SK-N-SH (cell line): ENCODE data around the gene FAM47C. TPM values are rescaled to one million over a fixed set of nuclear protein-coding genes. Genes with fewer than 3 reads are reported as not detected.
"Not testable (repeated sequence)": the region's sequence is repeated elsewhere in the genome, so short reads cannot be mapped to it uniquely, and the experiment has no call there.

ENCODE experiments used
- CTCF ChIA-PET: fragments of 300-600, 350-600 bp; formaldehyde crosslinking; extraction: SDS; loops from one replicate; lab custom pipeline; 2021; lab: Yijun Ruan, JAX
- POLR2A ChIA-PET: fragments of 350-600 bp; sonication (Branson Sonifier 250); formaldehyde crosslinking; extraction: SDS; loops from one replicate; lab custom pipeline; 2020; ENCODE audit warnings: antibody characterized with exemption, inconsistent platforms; lab: Yijun Ruan, JAX
- DNase-seq: peaks from one replicate; pipeline ENCODE4 v3.0.0; 2012
- H2AFZ ChIP-seq: fragments of 200-600 bp; sonication (generic); 2 replicates; pipeline ENCODE4 v1.8.1; 2016; ENCODE audit warnings: antibody characterized with exemption, mild to moderate bottlenecking, low read depth
- H3F3A ChIP-seq: fragments of 200-600 bp; sonication (generic); replicated peaks from 2 replicates; pipeline ENCODE3; 2016; ENCODE audit warnings: antibody characterized with exemption, mild to moderate bottlenecking; ENCODE audit not compliant: insufficient read depth
- H3K27ac ChIP-seq, 2 experiments: fragments of 200-500 bp in 1 of 2; fragments of 200-600 bp in 1 of 2; sonication (Bioruptor generic) in 1 of 2; sonication (generic), shearing (Covaris generic) in 1 of 2; 2 replicates each; pipeline versions ENCODE4 v1.5.1 to v1.6.1; 2014 to 2016; ENCODE audit warnings: low read depth in 2 of 2, inconsistent platforms in 1 of 2, low read length in 1 of 2, mild to moderate bottlenecking in 1 of 2, mixed read lengths in 1 of 2
- H3K27me3 ChIP-seq: fragments of 200-600 bp; sonication (generic), shearing (Covaris generic); 2 replicates; pipeline ENCODE4 v1.6.1; 2016; ENCODE audit warnings: mixed run types; ENCODE audit not compliant: insufficient read depth
- H3K36me3 ChIP-seq, 2 experiments: fragments of 200-500 bp in 1 of 2; fragments of 200-600 bp in 1 of 2; sonication (Bioruptor generic) in 1 of 2; sonication (generic) in 1 of 2; replicated peaks in 1 of 2; 2 replicates each; pipeline versions ENCODE3 to v1.5.1; 2014 to 2016; ENCODE audit warnings: low read length in 1 of 2, mild to moderate bottlenecking in 1 of 2; ENCODE audit not compliant: insufficient read depth in 2 of 2, control insufficient read depth in 1 of 2
- H3K4me1 ChIP-seq, 2 experiments: fragments of 200-500 bp in 1 of 2; fragments of 200-600 bp in 1 of 2; sonication (Bioruptor generic) in 1 of 2; sonication (generic), shearing (Covaris generic) in 1 of 2; 2 replicates each; pipeline versions ENCODE4 v1.5.1 to v1.6.1; 2014 to 2016; ENCODE audit warnings: low read depth in 1 of 2, low read length in 1 of 2, mixed run types in 1 of 2; ENCODE audit not compliant: insufficient read depth in 2 of 2, control insufficient read depth in 1 of 2
- H3K4me2 ChIP-seq: fragments of 200-600 bp; sonication (generic), shearing (Covaris generic); 2 replicates; pipeline ENCODE4 v1.6.1; 2017; ENCODE audit warnings: mixed run types
- H3K4me3 ChIP-seq, 2 experiments: fragments of 200-500 bp in 1 of 2; fragments of 200-600 bp in 1 of 2; sonication (Bioruptor generic) in 1 of 2; sonication (generic), shearing (Covaris generic) in 1 of 2; 2 replicates each; pipeline versions ENCODE4 v1.5.1 to v1.8.1; 2014 to 2016; ENCODE audit warnings: low read depth in 2 of 2, inconsistent platforms in 1 of 2, low read length in 1 of 2, mild to moderate bottlenecking in 1 of 2, mixed read lengths in 1 of 2, moderate library complexity in 1 of 2
- H3K79me2 ChIP-seq: fragments of 200-600 bp; sonication (generic); 2 replicates; pipeline ENCODE4 v1.8.1; 2017; ENCODE audit warnings: mild to moderate bottlenecking; ENCODE audit not compliant: insufficient read depth
- H3K9ac ChIP-seq: fragments of 200-600 bp; sonication (generic); 2 replicates; pipeline ENCODE4 v1.6.1; 2017; ENCODE audit warnings: mixed run types
- H3K9me2 ChIP-seq: fragments of 200-600 bp; sonication (generic); 2 replicates; pipeline ENCODE4 v1.6.1; 2017; ENCODE audit warnings: mixed run types
- H3K9me3 ChIP-seq: fragments of 200-600 bp; sonication (generic); 2 replicates; pipeline ENCODE4 v1.6.1; 2017; ENCODE audit warnings: mixed run types, mild to moderate bottlenecking, moderate library complexity
- H4K20me1 ChIP-seq: fragments of 200-600 bp; sonication (generic); 2 replicates; pipeline ENCODE4 v1.6.1; 2017; ENCODE audit warnings: mild to moderate bottlenecking, mixed run types; ENCODE audit not compliant: insufficient read depth
- CTCF ChIP-seq: fragments of 200-600 bp; sonication (generic); IDR thresholded peaks from 2 replicates; pipeline ENCODE4 v1.6.1; 2017; ENCODE audit warnings: antibody characterized with exemption, mild to moderate bottlenecking, moderate library complexity
- EZH2phosphoT487 ChIP-seq: fragments of 200-600 bp; sonication (generic); IDR thresholded peaks from 2 replicates; pipeline ENCODE4 v1.6.1; 2017; ENCODE audit warnings: low read depth, mixed run types, mild to moderate bottlenecking, antibody characterized with exemption, moderate library complexity, borderline replicate concordance
- FOSL2 ChIP-seq: IDR thresholded peaks from 2 replicates; pipeline ENCODE4 v1.4.0; 2012; ENCODE audit warnings: low read depth, mild to moderate bottlenecking, moderate library complexity, borderline replicate concordance
- IRF3 ChIP-seq: fragments of 150-350 bp; IDR thresholded peaks from 2 replicates; pipeline ENCODE4 v1.6.1; 2016; ENCODE audit warnings: mild to moderate bottlenecking, low read depth, low read length
- PBX3 ChIP-seq: IDR thresholded peaks from 2 replicates; pipeline ENCODE4; 2012
- RAD21 ChIP-seq: IDR thresholded peaks from 2 replicates; pipeline ENCODE4 v1.6.1; 2012; ENCODE audit warnings: mild to moderate bottlenecking, low read length
- RXRA ChIP-seq: IDR thresholded peaks from 2 replicates; pipeline ENCODE4 v1.4.0; 2012; ENCODE audit warnings: low read depth, mild to moderate bottlenecking, borderline replicate concordance
- SIN3A ChIP-seq: IDR thresholded peaks from 2 replicates; pipeline ENCODE4 v1.6.1; 2012; ENCODE audit warnings: low read depth, mild to moderate bottlenecking, low read length, moderate library complexity, borderline replicate concordance
- SMC3 ChIP-seq: IDR thresholded peaks from 2 replicates; pipeline ENCODE4 v1.6.1; 2012; ENCODE audit warnings: low read depth, low read length, improper control_type of control experiment
- USF1 ChIP-seq: IDR thresholded peaks from 2 replicates; pipeline ENCODE4 v1.4.0; 2012; ENCODE audit warnings: low read depth, borderline replicate concordance
- USF2 ChIP-seq: fragments of 150-350 bp; IDR thresholded peaks from 2 replicates; pipeline ENCODE4 v1.6.1; 2017; ENCODE audit warnings: antibody characterized with exemption, low read length, low read depth, borderline replicate concordance
- WGBS: methylation state at CpG from one replicate; pipeline ENCODE4 v1.1.6; 2017; ENCODE audit warnings: low lambda C conversion rate; 5-methylcytosine and 5-hydroxymethylcytosine counted together
- polyA plus RNA-seq, 3 experiments: library from polyadenylated mRNA; depleted of rRNA; stranded (reverse); fragments of >200 nt; gene quantifications; 2 replicates each; pipeline ENCODE4 v1.2.3, GENCODE V29; 2012

Gene FAM47C
- polyA plus RNA-seq, 1 of the 3 experiments (the other 2 are of a cell fraction): not detected

GRCh38 chrX:37047776-37048175 lies 39.6 kb downstream of the FAM47C start:
- WGBS: 1% methylated on average over 4 of the region's 4 CpGs
- Histone ChIP-seq H3K9ac (no peak overlapping the region), H3K9me2 (no peaks in the 10 kb centered on the region), H3K79me2 (no peaks in the 10 kb centered on the region), H3K36me3 (no peaks in the 10 kb centered on the region), H3K9me3 (no peaks in the 10 kb centered on the region), H4K20me1 (no peaks in the 10 kb centered on the region), H3K4me2 (no peak overlapping the region), H3K4me1 (no peaks in the 10 kb centered on the region), H3K27ac (no peak overlapping the region), H2AFZ (no peak overlapping the region), H3F3A (no peaks in the 10 kb centered on the region), H3K27me3 (no peaks in the 10 kb centered on the region), H3K4me3 (no peak overlapping the region)
- ChIA-PET POLR2A (no interaction called here), CTCF (no interaction called here)
- no peak for TF ChIP-seq USF1
- no peak for TF ChIP-seq SIN3A
- no peak for TF ChIP-seq USF2
- no peak for TF ChIP-seq RXRA
- no peak for TF ChIP-seq FOSL2
- TF ChIP-seq IRF3: no peak
- no peak for DNase-seq

- H3K4me3 ChIP-seq, CTCF ChIA-PET, H4K20me1 ChIP-seq, DNase-seq, H3K4me1 ChIP-seq, H2AFZ ChIP-seq, H3K79me2 ChIP-seq, H3K27me3 ChIP-seq, H3K9me2 ChIP-seq, H3K4me2 ChIP-seq, POLR2A ChIA-PET, H3K9me3 ChIP-seq, H3K9ac ChIP-seq, H3K27ac ChIP-seq, H3F3A ChIP-seq, H3K36me3 ChIP-seq: not testable (repeated sequence)
Measured at GRCh38 chrX:37057572-37057971, 49.4 kb downstream of the FAM47C start.

GRCh38 chrX:37060999-37061398 lies 52.8 kb downstream of the FAM47C start:
- Histone ChIP-seq H4K20me1 (no peaks in the 10 kb centered on the region), H3K9me3 (no peaks in the 10 kb centered on the region), H3K4me3 (no peak overlapping the region), H3K36me3 (no peaks in the 10 kb centered on the region), H3K27ac (no peak overlapping the region), H3F3A (no peaks in the 10 kb centered on the region), H3K4me2 (no peak overlapping the region), H3K9me2 (no peaks in the 10 kb centered on the region), H3K79me2 (no peaks in the 10 kb centered on the region), H2AFZ (no peak overlapping the region), H3K27me3 (no peaks in the 10 kb centered on the region), H3K4me1 (no peaks in the 10 kb centered on the region), H3K9ac (no peak overlapping the region)
- peak; percentile 61 for TF ChIP-seq RAD21
- TF ChIP-seq FOSL2: no peak
- TF ChIP-seq SMC3: peak; percentile 19; the same call in 1 of the 2 replicates
- TF ChIP-seq CTCF: peak; percentile 71
- no peak for TF ChIP-seq EZH2phosphoT487
- no peak for TF ChIP-seq PBX3
- 0% methylated on average over 3 of the region's 3 CpGs for WGBS
- DNase-seq: peak; percentile 18
- CTCF ChIA-PET: interaction anchor here (0.6 kb wide), 1 partner anchor 233 kb away, joined by 3 read pairs; no protein-coding TSS in a partner anchor
- POLR2A ChIA-PET: no interaction called here
